Muscle layer of colon (tissue), 2 donors: Measurements from ENCODE around the gene LHFPL3.
"Not testable (repeated sequence)": the region's sequence is repeated elsewhere in the genome, so short reads cannot be mapped to it uniquely, and the experiment has no call there.

Experiments used
- H3K27ac ChIP-seq: one replicate; pipeline ENCODE4 v1.7.0; 2013; ENCODE audit warnings: low read depth, mild to moderate bottlenecking, low read length, moderate library complexity
- H3K27me3 ChIP-seq, 2 donors: one replicate each; pipeline ENCODE4 v1.7.0; 2013; ENCODE audit warnings: low read length in 2 of 2, mild to moderate bottlenecking in 2 of 2; ENCODE audit not compliant: insufficient read depth in 2 of 2, control insufficient read depth in 1 of 2
- H3K36me3 ChIP-seq: one replicate; pipeline ENCODE4 v1.7.0; 2013; ENCODE audit warnings: mild to moderate bottlenecking, low read length; ENCODE audit not compliant: insufficient read depth
- H3K4me1 ChIP-seq: one replicate; pipeline ENCODE4 v1.7.0; 2013; ENCODE audit warnings: mild to moderate bottlenecking, low read length; ENCODE audit not compliant: insufficient read depth
- H3K4me3 ChIP-seq, 2 donors: one replicate each; pipeline ENCODE4 v1.7.0; 2013; ENCODE audit warnings: low read length in 2 of 2, low read depth in 1 of 2, mild to moderate bottlenecking in 1 of 2, moderate library complexity in 1 of 2
- H3K9ac ChIP-seq: one replicate; pipeline ENCODE4 v1.7.0; 2013; ENCODE audit warnings: low read length
- H3K9me3 ChIP-seq: one replicate; pipeline ENCODE4 v1.7.0; 2013; ENCODE audit warnings: mild to moderate bottlenecking, low read length
- donor health status: abdominal sarcoma.
- donor health status: Adenocarcinoma of cecum.

Gene LHFPL3

GRCh38 chr7:104541897-104542296, 213.5 kb downstream of the LHFPL3 start:
- H3K36me3 ChIP-seq, result no peaks in the 10 kb centered on the region
- H3K27me3 ChIP-seq, result no peaks in the 10 kb centered on the region
- H3K4me3 ChIP-seq, result no peak overlapping the region
- H3K4me1 ChIP-seq, result no peaks in the 10 kb centered on the region
- no peak overlapping the region for H3K27ac ChIP-seq
- no peaks in the 10 kb centered on the region for H3K9me3 ChIP-seq
- H3K9ac ChIP-seq, result no peak overlapping the region

GRCh38 chr7:104548861-104549260, 220.5 kb downstream of the LHFPL3 start:
- Histone ChIP-seq H3K9me3 (no peaks in the 10 kb centered on the region), H3K36me3 (no peaks in the 10 kb centered on the region), H3K4me1 (no peaks in the 10 kb centered on the region), H3K27me3 (no peaks in the 10 kb centered on the region), H3K9ac (no peak overlapping the region), H3K27ac (no peak overlapping the region), H3K4me3 (no peak overlapping the region)

- no peak overlapping the region for H3K9ac ChIP-seq
- no peaks in the 10 kb centered on the region for H3K9me3 ChIP-seq
- H3K27ac ChIP-seq, result no peak overlapping the region
- no peaks in the 10 kb centered on the region for H3K4me1 ChIP-seq
- no peaks in the 10 kb centered on the region for H3K36me3 ChIP-seq
- no peaks in the 10 kb centered on the region for H3K27me3 ChIP-seq
- H3K4me3 ChIP-seq, result no peak overlapping the region
Measured at GRCh38 chr7:104550362-104550761, 222.0 kb downstream of the LHFPL3 start.

GRCh38 chr7:104551226-104551625, 222.8 kb downstream of the LHFPL3 start:
- H3K4me3 ChIP-seq, result no peak overlapping the region
- H3K9ac ChIP-seq, result no peak overlapping the region
- H3K36me3 ChIP-seq, result no peaks in the 10 kb centered on the region
- no peaks in the 10 kb centered on the region for H3K4me1 ChIP-seq
- no peaks in the 10 kb centered on the region for H3K9me3 ChIP-seq
- H3K27ac ChIP-seq, result no peak overlapping the region
- H3K27me3 ChIP-seq, result no peaks in the 10 kb centered on the region

- H3K36me3 ChIP-seq, result no peaks in the 10 kb centered on the region
- no peak overlapping the region for H3K27ac ChIP-seq
- no peaks in the 10 kb centered on the region for H3K9me3 ChIP-seq
- no peak overlapping the region for H3K9ac ChIP-seq
- H3K4me1 ChIP-seq, result no peaks in the 10 kb centered on the region
- no peak overlapping the region for H3K4me3 ChIP-seq
- no peaks in the 10 kb centered on the region for H3K27me3 ChIP-seq
Measured at GRCh38 chr7:104552102-104552501, 223.7 kb downstream of the LHFPL3 start.

GRCh38 chr7:104553074-104553473, 224.7 kb downstream of the LHFPL3 start:
- H3K36me3 ChIP-seq, result no peaks in the 10 kb centered on the region
- H3K9ac ChIP-seq, result no peak overlapping the region
- H3K4me3 ChIP-seq, result no peak overlapping the region
- no peaks in the 10 kb centered on the region for H3K27me3 ChIP-seq
- no peaks in the 10 kb centered on the region for H3K9me3 ChIP-seq
- no peaks in the 10 kb centered on the region for H3K4me1 ChIP-seq
- H3K27ac ChIP-seq, result no peak overlapping the region

- H3K9me3 ChIP-seq, H3K4me3 ChIP-seq, H3K27ac ChIP-seq, H3K9ac ChIP-seq, H3K36me3 ChIP-seq, H3K27me3 ChIP-seq, H3K4me1 ChIP-seq: not testable (repeated sequence)
Measured at GRCh38 chr7:104563350-104563901, 235.0 kb downstream of the LHFPL3 start.

- Histone ChIP-seq H3K4me1 (no peaks in the 10 kb centered on the region), H3K27ac (no peak overlapping the region), H3K4me3 (no peak overlapping the region), H3K9ac (no peak overlapping the region), H3K27me3 (no peaks in the 10 kb centered on the region), H3K36me3 (no peaks in the 10 kb centered on the region), H3K9me3 (peaks cover 3% of the 10 kb centered on the region)
Measured at GRCh38 chr7:104569751-104570150, 241.3 kb downstream of the LHFPL3 start.

GRCh38 chr7:104572554-104572953, 244.2 kb downstream of the LHFPL3 start:
- no peaks in the 10 kb centered on the region for H3K36me3 ChIP-seq
- H3K9me3 ChIP-seq, result peaks cover 2% of the 10 kb centered on the region
- no peaks in the 10 kb centered on the region for H3K4me1 ChIP-seq
- H3K27me3 ChIP-seq, result no peaks in the 10 kb centered on the region
- no peak overlapping the region for H3K4me3 ChIP-seq
- H3K27ac ChIP-seq, result no peak overlapping the region
- no peak overlapping the region for H3K9ac ChIP-seq

- no peak overlapping the region for H3K27ac ChIP-seq
- H3K36me3 ChIP-seq, result no peaks in the 10 kb centered on the region
- H3K4me3 ChIP-seq, result no peak overlapping the region
- H3K27me3 ChIP-seq, result no peaks in the 10 kb centered on the region
- no peaks in the 10 kb centered on the region for H3K9me3 ChIP-seq
- H3K9ac ChIP-seq, result no peak overlapping the region
- no peaks in the 10 kb centered on the region for H3K4me1 ChIP-seq
Measured at GRCh38 chr7:104584620-104585019, 256.2 kb downstream of the LHFPL3 start.

GRCh38 chr7:104595591-104595990, 267.2 kb downstream of the LHFPL3 start:
- not testable (repeated sequence) for H3K27ac ChIP-seq, H3K36me3 ChIP-seq

GRCh38 chr7:104603957-104604356, 275.6 kb downstream of the LHFPL3 start:
- no peaks in the 10 kb centered on the region for H3K9me3 ChIP-seq
- H3K4me1 ChIP-seq, result no peaks in the 10 kb centered on the region
- peaks cover 0 to 4% of the 10 kb centered on the region in 2 donors for H3K27me3 ChIP-seq
- no peak overlapping the region for H3K27ac ChIP-seq
- H3K4me3 ChIP-seq, result no peak overlapping the region
- no peaks in the 10 kb centered on the region for H3K36me3 ChIP-seq
- no peak overlapping the region for H3K9ac ChIP-seq

More at GRCh38 chr7:104595591-104595990, 267.2 kb downstream of the LHFPL3 start:
- not testable (repeated sequence) for H3K4me1 ChIP-seq, H3K27me3 ChIP-seq, H3K9ac ChIP-seq, H3K9me3 ChIP-seq, H3K4me3 ChIP-seq
